HG02623 (cell line): ENCODE data around the gene GPR107.
"Not testable (repeated sequence)": the region's sequence is repeated elsewhere in the genome, so short reads cannot be mapped to it uniquely, and the experiment has no call there.

Experiments
- ATAC-seq: cut with Tn5 transposase; IDR thresholded peaks from one replicate; pipeline ENCODE4 v1.9.1; 2021; ENCODE audit warnings: moderate library complexity; ENCODE audit not compliant: unreplicated experiment

The GPR107 gene

GRCh38 chr9:130053504-130054324, at the start of gene GPR107:
GPR107 (plus strand) TSS chr9:130053906; CDS start chr9:130053933, 27 bp downstream.
- peak; percentile 73 for ATAC-seq

- no peak for ATAC-seq
These were observed 49.7 kb upstream of the GPR107 start for GRCh38 chr9:130003943-130004552.

GRCh38 chr9:130006952-130007351, 46.8 kb upstream of the GPR107 start:
- not testable (repeated sequence) for ATAC-seq

GRCh38 chr9:130008538-130008937, 45.2 kb upstream of the GPR107 start:
- ATAC-seq, result no peak

- ATAC-seq, result not testable (repeated sequence)
These were observed 44.2 kb upstream of the GPR107 start for GRCh38 chr9:130009546-130009945.

GRCh38 chr9:130010151-130010988, 43.3 kb upstream of the GPR107 start:
- no peak for ATAC-seq

GRCh38 chr9:130013326-130013725, 40.4 kb upstream of the GPR107 start:
- no peak for ATAC-seq

- ATAC-seq, result no peak
These were observed 38.2 kb upstream of the GPR107 start for GRCh38 chr9:130015353-130016019.

- ATAC-seq, result no peak
These were observed 36.6 kb upstream of the GPR107 start for GRCh38 chr9:130017076-130017475.

- ATAC-seq, result not testable (repeated sequence)
These were observed 36.2 kb upstream of the GPR107 start for GRCh38 chr9:130017510-130017909.

- no peak for ATAC-seq
These were observed 35.4 kb upstream of the GPR107 start for GRCh38 chr9:130018265-130018664.

GRCh38 chr9:130020618-130021017, 33.1 kb upstream of the GPR107 start:
- ATAC-seq, result no peak

GRCh38 chr9:130021123-130021522, 32.6 kb upstream of the GPR107 start:
- ATAC-seq, result no peak

- ATAC-seq, result not testable (repeated sequence)
These were observed 31.9 kb upstream of the GPR107 start for GRCh38 chr9:130021842-130022241.

- no peak for ATAC-seq
These were observed 31.1 kb upstream of the GPR107 start for GRCh38 chr9:130022566-130023143.

- no peak for ATAC-seq
These were observed 30.4 kb upstream of the GPR107 start for GRCh38 chr9:130023144-130023787.

GRCh38 chr9:130023994-130024596, 29.6 kb upstream of the GPR107 start:
- no peak for ATAC-seq

- ATAC-seq, result no peak
These were observed 29.1 kb upstream of the GPR107 start for GRCh38 chr9:130024597-130024994.

GRCh38 chr9:130026583-130027340, 26.9 kb upstream of the GPR107 start:
- no peak for ATAC-seq
